SK-N-MC (cell line): ENCODE data around the gene EIF4A2.
A peak's percentile ranks its signal among the peaks of the same experiment; 100 is the strongest.

Experiments
- DNase-seq: peaks from one replicate; pipeline ENCODE4 v3.0.0-alpha.2; 2011; ENCODE audit warnings: low read depth, low spot score
- H3K27ac ChIP-seq: fragments of 200-600 bp; sonication (generic); 2 replicates; pipeline ENCODE4 v1.5.1; 2016; ENCODE audit warnings: mixed run types
- H3K36me3 ChIP-seq: fragments of 200-600 bp; sonication (generic); 2 replicates; pipeline ENCODE4 v1.6.1; 2017; ENCODE audit warnings: antibody characterized with exemption, low read length, mixed read lengths; ENCODE audit not compliant: insufficient read depth
- H3K4me3 ChIP-seq: fragments of 200-600 bp; sonication (generic); 2 replicates; pipeline ENCODE4 v1.5.1; 2016
- H3K9ac ChIP-seq: fragments of 200-600 bp; sonication (generic); 2 replicates; pipeline ENCODE4 v1.8.0; 2017; ENCODE audit warnings: mixed run types, mixed read lengths; ENCODE audit not compliant: insufficient read length
- H3K9me3 ChIP-seq: fragments of 200-600 bp; sonication (generic); 2 replicates; pipeline ENCODE4 v1.6.1; 2017; ENCODE audit warnings: low read depth, mild to moderate bottlenecking, antibody characterized with exemption, low read length, moderate library complexity, mixed read lengths
- EZH2 ChIP-seq: fragments of 200-600 bp; sonication (generic); IDR thresholded peaks from one replicate; pipeline ENCODE4 v1.6.1; 2017; ENCODE audit warnings: antibody characterized with exemption
- FOXP2 ChIP-seq: optimal IDR thresholded peaks from 2 replicates; pipeline ENCODE3; 2011; ENCODE audit warnings: mild to moderate bottlenecking, moderate library complexity; ENCODE audit not compliant: insufficient read depth; ENCODE audit errors: extremely low read length, control extremely low read depth
- POLR2AphosphoS5 ChIP-seq: IDR thresholded peaks from 2 replicates; pipeline ENCODE4 v1.6.1; 2012; ENCODE audit warnings: mild to moderate bottlenecking, low read depth, low read length, borderline replicate concordance

EIF4A2 gene

GRCh38 chr3:186823386-186823785 is 40.0 kb downstream of the EIF4A2 start:
- no peak for DNase-seq
- Histone ChIP-seq H3K9me3 (no peaks in the 10 kb centered on the region), H3K4me3 (no peak overlapping the region), H3K36me3 (no peaks in the 10 kb centered on the region), H3K27ac (no peak overlapping the region), H3K9ac (no peak overlapping the region)
- TF ChIP-seq EZH2 (no peak), POLR2AphosphoS5 (no peak)

- Histone ChIP-seq H3K36me3 (no peaks in the 10 kb centered on the region), H3K27ac (no peak overlapping the region), H3K9ac (no peak overlapping the region), H3K9me3 (no peaks in the 10 kb centered on the region), H3K4me3 (no peak overlapping the region)
- no peak for TF ChIP-seq FOXP2
- no peak for TF ChIP-seq EZH2
- TF ChIP-seq POLR2AphosphoS5: no peak
- DNase-seq: no peak
Observed at GRCh38 chr3:186824430-186825139, 41.2 kb downstream of the EIF4A2 start.

GRCh38 chr3:186825294-186825821 is 42.0 kb downstream of the EIF4A2 start:
- Histone ChIP-seq H3K9ac (no peak overlapping the region), H3K9me3 (no peaks in the 10 kb centered on the region), H3K27ac (no peak overlapping the region), H3K4me3 (no peak overlapping the region), H3K36me3 (no peaks in the 10 kb centered on the region)
- TF ChIP-seq FOXP2 (no peak), POLR2AphosphoS5 (no peak), EZH2 (no peak)
- no peak for DNase-seq

- Histone ChIP-seq H3K9me3 (no peaks in the 10 kb centered on the region), H3K36me3 (no peaks in the 10 kb centered on the region), H3K4me3 (peak overlapping the region; percentile 90), H3K9ac (no peak overlapping the region), H3K27ac (no peak overlapping the region)
- TF ChIP-seq FOXP2: no peak
- no peak for TF ChIP-seq POLR2AphosphoS5
- no peak for TF ChIP-seq EZH2
- no peak for DNase-seq
Observed at GRCh38 chr3:186825872-186826409, 42.6 kb downstream of the EIF4A2 start.

- Histone ChIP-seq H3K9me3 (no peaks in the 10 kb centered on the region), H3K36me3 (no peaks in the 10 kb centered on the region), H3K9ac (peak overlapping the region; percentile 90), H3K4me3 (peak overlapping the region; percentile 90), H3K27ac (no peak overlapping the region)
- no peak for DNase-seq
- TF ChIP-seq FOXP2 (no peak), EZH2 (no peak)
Observed at GRCh38 chr3:186826410-186826975, 43.1 kb downstream of the EIF4A2 start.

- Histone ChIP-seq H3K27ac (no peak overlapping the region), H3K9ac (peak overlapping the region; percentile 90), H3K36me3 (no peaks in the 10 kb centered on the region), H3K4me3 (peak overlapping the region; percentile 90), H3K9me3 (no peaks in the 10 kb centered on the region)
- no peak for TF ChIP-seq FOXP2
- TF ChIP-seq POLR2AphosphoS5: peak; percentile 91; the same call in 1 of the 2 replicates
- no peak for DNase-seq
Observed at GRCh38 chr3:186826976-186827857, 43.8 kb downstream of the EIF4A2 start.

- no peak for DNase-seq
- H3K4me3 ChIP-seq: no peak overlapping the region
Observed at GRCh38 chr3:186828340-186828739, 45.0 kb downstream of the EIF4A2 start.

GRCh38 chr3:186831798-186832197 is 48.4 kb downstream of the EIF4A2 start:
- Histone ChIP-seq H3K36me3 (no peaks in the 10 kb centered on the region), H3K9ac (no peak overlapping the region), H3K4me3 (no peak overlapping the region), H3K27ac (no peak overlapping the region), H3K9me3 (no peaks in the 10 kb centered on the region)
- DNase-seq: no peak
- TF ChIP-seq POLR2AphosphoS5 (no peak), EZH2 (no peak), FOXP2 (no peak)

More at GRCh38 chr3:186828340-186828739, 45.0 kb downstream of the EIF4A2 start:
- Histone ChIP-seq H3K27ac (no peak overlapping the region), H3K9ac (no peak overlapping the region), H3K9me3 (no peaks in the 10 kb centered on the region), H3K36me3 (no peaks in the 10 kb centered on the region)
- no peak for TF ChIP-seq POLR2AphosphoS5
